Activated CD4-positive, alpha-beta T cell treated with anti-CD3 and anti-CD28 coated beads, Interleukin-2, amount 10 ng/mL, durations not matched to agents 7 days and 5 days (primary cell): ENCODE measurements around the gene MCM5. TPM values are rescaled to one million over a fixed set of nuclear protein-coding genes. Genes with fewer than 3 reads are reported as not detected.

Source experiments
- CTCF ChIA-PET: fragments of 350-600 bp; sonication (Branson Sonifier 250); formaldehyde crosslinking; loops from one replicate; lab custom pipeline; 2021; ENCODE audit warnings: antibody characterized with exemption; lab: Charles Lee
- POLR2A ChIA-PET: fragments of 350-600 bp; sonication (Branson Sonifier 250); formaldehyde crosslinking; loops from one replicate; lab custom pipeline; 2021; ENCODE audit warnings: antibody characterized with exemption; lab: Charles Lee
- DNase-seq: peaks from one replicate; pipeline ENCODE4 v3.0.0-alpha.2; 2020
- H3K27ac Mint-ChIP-seq: one replicate; pipeline ENCODE4 v1.8.0; 2021; ENCODE audit warnings: mild to moderate bottlenecking, moderate library complexity, mixed read lengths
- H3K27me3 Mint-ChIP-seq: one replicate; pipeline ENCODE4 v1.8.0; 2021; ENCODE audit warnings: mixed read lengths
- H3K36me3 Mint-ChIP-seq: one replicate; pipeline ENCODE4 v1.8.0; 2021; ENCODE audit warnings: low read depth, mixed read lengths
- H3K4me1 Mint-ChIP-seq: one replicate; pipeline ENCODE4 v1.8.0; 2021; ENCODE audit warnings: mixed read lengths
- H3K4me3 Mint-ChIP-seq: one replicate; pipeline ENCODE4 v1.8.0; 2021; ENCODE audit warnings: mild to moderate bottlenecking, moderate library complexity, mixed read lengths
- H3K9me3 Mint-ChIP-seq: one replicate; pipeline ENCODE4 v1.8.0; 2021; ENCODE audit warnings: mixed read lengths
- total RNA-seq, 2 experiments: library from RNA; stranded (reverse); gene quantifications; one replicate each; pipeline ENCODE4 v1.2.3, GENCODE V29; 2021

Gene MCM5
- total RNA-seq, 2 experiments from 2014 or later: 208 to 233 TPM

DNA sequence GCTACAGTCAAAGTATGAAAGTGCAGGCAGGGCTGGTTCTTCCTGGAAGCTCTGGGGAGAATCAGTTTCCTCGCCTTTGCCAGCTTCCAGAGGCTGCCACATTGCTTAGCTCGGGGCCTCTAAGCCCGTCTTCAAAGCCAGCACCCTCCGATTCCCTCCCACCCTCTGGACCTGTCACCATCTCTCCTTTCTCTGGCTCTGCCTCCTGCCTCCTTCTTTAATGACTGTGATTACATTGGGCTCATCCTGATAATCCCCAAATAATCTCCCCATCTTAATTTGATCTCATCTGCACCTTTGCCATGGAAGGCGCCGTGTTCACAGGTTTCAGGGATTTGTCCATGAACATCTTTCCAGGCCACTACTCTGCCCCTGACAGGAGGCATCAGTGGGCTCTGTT lies 42.5 kb downstream of the MCM5 start:
- CTCF ChIA-PET: interaction anchor here (0.6 kb wide), 1 partner anchor 496 kb away, joined by 3 read pairs; no protein-coding TSS in a partner anchor
- POLR2A ChIA-PET: no interaction called here

GRCh38 chr22:35443338-35443737 lies 43.4 kb downstream of the MCM5 start:
- Mint-ChIP-seq H3K36me3 (peaks cover 16% of the 10 kb centered on the region), H3K4me3 (no peak overlapping the region), H3K9me3 (no peaks in the 10 kb centered on the region), H3K4me1 (peaks cover 9% of the 10 kb centered on the region), H3K27ac (no peak overlapping the region), H3K27me3 (no peaks in the 10 kb centered on the region)
- CTCF ChIA-PET: no interaction called here
- POLR2A ChIA-PET: no interaction called here
- no peak for DNase-seq

More for the DNA sequence above, 42.5 kb downstream of the MCM5 start:
- Mint-ChIP-seq H3K27ac (no peak overlapping the region), H3K4me1 (peaks cover 3% of the 10 kb centered on the region), H3K36me3 (peaks cover 19% of the 10 kb centered on the region), H3K9me3 (peaks cover 2% of the 10 kb centered on the region), H3K27me3 (no peaks in the 10 kb centered on the region), H3K4me3 (no peak overlapping the region)
- no peak for DNase-seq

DNA sequence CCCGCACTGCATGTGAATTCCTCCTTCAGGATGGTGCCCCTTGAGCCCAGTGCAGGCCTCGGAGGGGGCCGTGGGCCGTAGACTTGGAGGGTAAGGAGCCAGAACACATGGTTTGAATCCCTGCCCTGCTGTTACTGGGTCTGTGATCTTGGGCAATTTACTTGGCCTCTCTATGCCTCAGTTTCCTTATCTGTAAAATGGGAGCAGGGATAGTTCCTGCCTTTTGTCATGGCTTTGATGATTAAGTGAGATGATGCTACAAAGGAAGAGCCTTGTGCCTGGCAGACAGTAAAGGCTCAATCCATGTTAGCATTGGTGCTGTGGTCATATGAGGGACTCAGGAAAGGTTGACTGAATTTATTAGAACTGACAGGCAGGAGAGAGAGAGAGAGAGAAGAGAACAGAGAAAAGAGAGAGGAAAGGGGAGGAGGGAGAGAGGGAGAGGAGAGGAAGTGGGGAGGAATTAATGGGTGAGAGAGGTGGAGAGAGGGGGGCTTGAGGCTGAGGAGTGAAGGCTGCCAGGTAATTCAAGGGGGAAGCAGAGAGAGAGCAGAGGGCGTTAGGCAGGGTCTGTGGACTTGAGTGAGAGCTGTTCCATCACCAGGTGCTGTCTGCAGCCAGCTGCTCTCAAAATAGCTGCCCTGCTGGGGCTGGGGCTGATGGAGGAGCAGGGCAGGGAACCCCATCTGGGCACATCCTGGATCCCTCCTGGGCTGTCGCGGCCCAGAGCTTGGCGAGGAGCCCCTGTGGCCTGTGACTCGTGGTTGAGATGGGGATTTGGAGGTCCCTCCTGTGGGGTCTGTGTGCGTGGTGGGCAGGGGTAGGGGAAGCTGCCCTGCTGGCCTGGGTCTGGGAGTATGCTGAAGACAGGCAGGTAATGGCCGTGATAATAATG lies 44.1 kb downstream of the MCM5 start:
- Mint-ChIP-seq H3K27ac (no peak overlapping the region), H3K4me1 (peaks cover 11% of the 10 kb centered on the region), H3K9me3 (no peaks in the 10 kb centered on the region), H3K27me3 (no peaks in the 10 kb centered on the region), H3K36me3 (peaks cover 11% of the 10 kb centered on the region), H3K4me3 (no peak overlapping the region)
- ChIA-PET CTCF (no interaction called here), POLR2A (no interaction called here)
- no peak for DNase-seq

DNA sequence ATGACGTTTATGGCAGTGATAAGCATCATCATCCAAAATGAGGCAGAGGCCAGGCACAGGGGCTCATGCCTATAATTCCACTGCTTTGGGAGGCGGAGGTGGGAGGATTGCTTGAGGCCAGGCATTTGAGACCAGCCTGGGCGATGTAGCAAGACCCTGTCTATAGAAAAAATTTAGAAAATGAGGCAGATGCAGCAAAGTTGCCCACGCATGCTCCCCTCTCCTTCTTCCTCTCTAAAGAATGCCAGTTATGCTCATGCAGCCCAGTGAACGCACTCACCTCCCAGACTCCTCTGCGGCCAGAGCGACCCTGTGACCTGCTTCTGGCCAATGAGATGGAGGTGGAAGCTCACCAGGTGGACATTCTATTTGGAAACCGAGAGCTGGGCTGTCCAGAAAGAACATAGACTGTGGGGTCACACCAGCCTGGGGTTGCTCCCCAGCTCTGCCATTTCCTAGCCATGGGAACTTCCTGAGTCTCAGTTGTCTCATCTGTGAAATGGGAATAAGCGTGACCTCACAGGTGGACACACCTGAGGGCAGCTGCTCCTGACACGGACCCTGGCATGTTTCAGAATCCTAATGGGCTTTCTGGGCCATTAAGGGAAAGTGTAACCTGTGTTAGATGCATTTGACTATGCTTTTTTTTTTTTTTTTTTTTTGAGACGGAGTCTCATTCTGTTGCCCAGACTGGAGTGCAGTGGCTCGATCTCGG lies 44.9 kb downstream of the MCM5 start:
- H3K36me3 Mint-ChIP-seq: peaks cover 7% of the 10 kb centered on the region
- no peak for DNase-seq
- no peaks in the 10 kb centered on the region for H3K9me3 Mint-ChIP-seq
- H3K4me3 Mint-ChIP-seq: no peak overlapping the region
- no peaks in the 10 kb centered on the region for H3K27me3 Mint-ChIP-seq
- CTCF ChIA-PET: no interaction called here
- peaks cover 11% of the 10 kb centered on the region for H3K4me1 Mint-ChIP-seq
- no peak overlapping the region for H3K27ac Mint-ChIP-seq
- POLR2A ChIA-PET: no interaction called here

DNA sequence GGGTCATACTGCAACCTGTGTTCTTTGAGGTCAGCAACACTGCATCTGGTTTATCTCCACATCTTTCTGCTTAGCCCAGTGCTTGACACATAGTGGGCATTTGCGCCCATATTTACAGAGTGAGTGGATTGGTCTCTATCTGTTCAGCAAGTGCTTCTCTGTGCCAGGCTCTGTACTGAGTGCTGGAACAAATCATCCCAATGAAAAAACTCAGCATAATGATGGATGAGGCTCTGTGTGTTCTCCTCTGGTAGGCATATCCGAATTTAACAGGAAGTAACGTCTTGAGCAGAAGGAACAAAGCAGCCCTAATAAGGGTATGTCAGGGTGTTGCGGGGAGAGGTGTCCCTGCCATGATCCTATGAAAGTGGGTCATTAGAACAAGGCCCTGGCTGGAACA lies 46.0 kb downstream of the MCM5 start:
- ChIA-PET POLR2A (no interaction called here), CTCF (no interaction called here)
- Mint-ChIP-seq H3K36me3 (peaks cover 12% of the 10 kb centered on the region), H3K4me1 (peaks cover 12% of the 10 kb centered on the region), H3K27me3 (no peaks in the 10 kb centered on the region), H3K9me3 (no peaks in the 10 kb centered on the region), H3K27ac (peak overlapping the region; percentile 15), H3K4me3 (no peak overlapping the region)
- no peak for DNase-seq

GRCh38 chr22:35446365-35446764 lies 46.4 kb downstream of the MCM5 start:
- POLR2A ChIA-PET: no interaction called here
- Mint-ChIP-seq H3K36me3 (peaks cover 13% of the 10 kb centered on the region), H3K9me3 (no peaks in the 10 kb centered on the region), H3K27ac (peak overlapping the region; percentile 15), H3K27me3 (no peaks in the 10 kb centered on the region), H3K4me3 (no peak overlapping the region), H3K4me1 (peaks cover 13% of the 10 kb centered on the region)
- DNase-seq: no peak
- CTCF ChIA-PET: interaction anchor here (0.6 to 1.1 kb wide), 2 partner anchors 11 to 12 kb away, joined by 3 to 6 read pairs; no protein-coding TSS in a partner anchor

DNA sequence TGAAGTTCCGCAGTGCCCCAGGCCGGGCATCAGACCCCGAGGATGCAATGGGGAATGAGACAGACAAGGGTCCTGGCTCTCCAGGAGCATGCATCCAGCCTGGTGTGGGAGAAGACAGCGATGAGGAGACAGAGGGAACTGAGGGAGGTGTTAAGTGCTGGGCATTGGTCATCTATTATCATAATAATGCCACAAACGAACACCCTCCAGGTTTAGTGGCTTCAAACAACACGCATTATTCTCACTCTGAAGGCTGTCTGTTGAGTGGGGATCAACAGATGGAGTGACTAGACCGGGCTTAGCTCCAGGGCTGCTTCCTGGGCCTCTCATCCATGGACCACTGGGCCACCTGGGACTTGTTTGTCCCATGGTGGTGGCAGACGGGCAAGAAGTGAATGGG lies 48.6 kb downstream of the MCM5 start:
- DNase-seq: no peak
- ChIA-PET CTCF (interaction anchor here (0.5 to 0.6 kb wide), 2 partner anchors 17 to 180 kb away, joined by 3 to 4 read pairs; no protein-coding TSS in a partner anchor), POLR2A (no interaction called here)
- no peak overlapping the region for H3K27ac Mint-ChIP-seq
- no peak overlapping the region for H3K4me3 Mint-ChIP-seq
- H3K9me3 Mint-ChIP-seq: no peaks in the 10 kb centered on the region
- H3K4me1 Mint-ChIP-seq: peaks cover 13% of the 10 kb centered on the region
- H3K27me3 Mint-ChIP-seq: no peaks in the 10 kb centered on the region
- peaks cover 13% of the 10 kb centered on the region for H3K36me3 Mint-ChIP-seq

DNA sequence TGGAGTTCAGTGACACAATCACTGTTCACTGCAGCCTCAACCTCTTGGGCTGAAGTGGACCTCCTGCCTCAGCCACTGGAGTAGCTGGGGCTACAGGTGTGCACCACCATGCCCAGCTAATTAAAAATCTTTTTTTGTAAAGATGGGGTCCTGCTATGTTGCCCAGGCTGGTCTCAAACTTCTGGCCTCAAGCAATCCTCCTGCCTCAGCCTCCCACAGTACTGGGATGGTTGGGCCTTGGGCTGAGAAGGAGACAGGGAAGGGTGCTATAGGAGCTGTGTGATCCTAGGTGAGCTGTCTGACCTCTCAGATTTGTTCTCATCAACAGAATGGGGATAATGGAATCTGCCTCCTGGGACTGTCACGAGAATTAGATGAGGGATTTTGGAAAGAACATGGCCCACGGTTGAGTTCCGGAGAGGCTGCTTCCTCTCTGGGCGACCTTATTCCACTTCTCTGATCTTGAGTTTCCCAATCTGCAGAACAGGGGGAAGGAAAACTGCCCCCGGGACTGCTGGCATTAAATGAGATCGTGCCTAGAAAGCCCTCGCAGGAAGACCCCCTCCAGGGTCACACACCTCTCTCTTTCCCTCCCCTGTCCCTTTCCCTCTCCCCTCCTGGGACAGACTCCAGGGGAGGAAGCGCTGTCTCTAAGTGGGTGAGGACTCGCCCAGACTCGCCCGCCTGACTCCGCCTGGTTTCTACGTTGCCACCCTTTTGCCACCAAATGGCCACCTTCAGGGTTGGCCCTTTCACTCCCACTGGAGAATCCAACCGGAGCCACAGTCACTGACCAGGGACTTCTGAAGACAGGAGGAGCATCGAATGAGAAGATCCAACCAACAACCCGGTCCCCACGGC lies 50.1 kb downstream of the MCM5 start:
- CTCF ChIA-PET: no interaction called here
- H3K4me1 Mint-ChIP-seq: peaks cover 10% of the 10 kb centered on the region
- H3K27ac Mint-ChIP-seq: no peak overlapping the region

DNA sequence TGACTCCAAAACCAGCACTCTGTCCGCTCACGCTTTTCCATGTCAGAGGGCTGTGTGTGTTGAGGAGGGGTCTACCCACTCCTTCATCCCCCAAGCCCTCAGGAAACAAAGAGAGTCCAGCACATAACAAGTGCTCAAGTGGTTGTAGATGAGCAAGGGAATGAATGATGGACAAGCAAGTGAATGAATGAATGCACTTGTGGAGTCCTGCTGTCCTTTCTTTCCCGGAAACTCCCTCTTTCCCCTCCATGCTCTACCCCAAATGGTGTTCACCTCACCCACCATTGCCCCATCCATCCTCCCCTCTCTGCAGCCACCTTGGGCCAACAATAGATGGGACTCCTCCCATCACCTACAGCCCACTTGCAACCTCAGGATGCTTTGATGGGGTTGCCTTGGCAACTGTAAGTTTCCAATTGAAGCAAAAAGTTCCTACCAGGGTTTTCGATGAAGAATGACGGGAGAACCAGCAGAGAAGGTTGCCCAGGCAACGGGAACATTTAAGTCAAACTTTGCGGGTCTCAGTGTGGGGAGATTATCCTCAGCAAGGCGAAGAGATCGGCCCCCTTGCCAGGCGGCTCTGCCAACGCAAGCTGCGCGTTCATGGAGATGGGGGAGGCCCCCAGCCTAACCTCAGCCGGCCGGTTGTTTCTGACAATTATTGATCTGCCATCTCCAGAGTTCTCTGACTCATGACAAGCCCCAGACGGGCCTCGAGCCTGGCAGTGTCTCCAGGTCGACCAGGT lies 51.1 kb downstream of the MCM5 start:
- no peak for DNase-seq
- Mint-ChIP-seq H3K27ac (no peak overlapping the region), H3K27me3 (no peaks in the 10 kb centered on the region), H3K9me3 (no peaks in the 10 kb centered on the region), H3K36me3 (peaks cover 13% of the 10 kb centered on the region), H3K4me3 (no peak overlapping the region), H3K4me1 (peaks cover 10% of the 10 kb centered on the region)
- ChIA-PET POLR2A (no interaction called here), CTCF (no interaction called here)

More for the DNA sequence above, 50.1 kb downstream of the MCM5 start:
- Mint-ChIP-seq H3K4me3 (no peak overlapping the region), H3K36me3 (peaks cover 13% of the 10 kb centered on the region), H3K27me3 (no peaks in the 10 kb centered on the region), H3K9me3 (no peaks in the 10 kb centered on the region)
- DNase-seq: no peak
- POLR2A ChIA-PET: no interaction called here

- Mint-ChIP-seq H3K9me3 (no peaks in the 10 kb centered on the region), H3K27ac (no peak overlapping the region), H3K4me1 (peaks cover 10% of the 10 kb centered on the region), H3K4me3 (no peak overlapping the region), H3K27me3 (no peaks in the 10 kb centered on the region), H3K36me3 (peaks cover 11% of the 10 kb centered on the region)
- no peak for DNase-seq
- ChIA-PET CTCF (interaction anchor here (0.6 kb wide), 1 partner anchor 17 kb away, joined by 3 read pairs; no protein-coding TSS in a partner anchor), POLR2A (no interaction called here)
These were observed 51.7 kb downstream of the MCM5 start for GRCh38 chr22:35451592-35451991.

GRCh38 chr22:35452351-35452781 lies 52.4 kb downstream of the MCM5 start:
- ChIA-PET POLR2A (no interaction called here), CTCF (no interaction called here)
- Mint-ChIP-seq H3K4me3 (no peak overlapping the region), H3K36me3 (peaks cover 11% of the 10 kb centered on the region), H3K9me3 (no peaks in the 10 kb centered on the region), H3K4me1 (peaks cover 10% of the 10 kb centered on the region), H3K27me3 (no peaks in the 10 kb centered on the region), H3K27ac (no peak overlapping the region)
- no peak for DNase-seq
